Neuronal stem cell (in vitro differentiated cells): ENCODE data around the gene SYDE2.
"Not testable (repeated sequence)": the region's sequence is repeated elsewhere in the genome, so short reads cannot be mapped to it uniquely, and the experiment has no call there.

ENCODE experiments used
- DNase-seq: peaks from one replicate; pipeline ENCODE4 v3.0.0-alpha.2; 2013; ENCODE audit warnings: low spot score
- H2AFZ ChIP-seq: one replicate; pipeline ENCODE4 v1.6.1; 2013; ENCODE audit warnings: mild to moderate bottlenecking, low read length, inconsistent platforms
- H2AK5ac ChIP-seq: 2 replicates; pipeline ENCODE4 v1.6.1; 2013; ENCODE audit warnings: low read depth, mild to moderate bottlenecking, inconsistent platforms, low read length, moderate library complexity, mixed read lengths
- H2BK120ac ChIP-seq: 2 replicates; pipeline ENCODE4 v1.6.1; 2013; ENCODE audit warnings: low read depth, mild to moderate bottlenecking, inconsistent platforms, low read length, moderate library complexity, mixed read lengths
- H2BK12ac ChIP-seq: one replicate; pipeline ENCODE4 v1.6.1; 2013; ENCODE audit warnings: low read length, inconsistent platforms
- H2BK15ac ChIP-seq: 2 replicates; pipeline ENCODE4 v1.6.1; 2013; ENCODE audit warnings: mild to moderate bottlenecking, low read length, inconsistent platforms, mixed read lengths
- H2BK5ac ChIP-seq: one replicate; pipeline ENCODE4 v1.6.1; 2013; ENCODE audit warnings: inconsistent platforms, mild to moderate bottlenecking, low read length, moderate library complexity
- H3K14ac ChIP-seq: one replicate; pipeline ENCODE4 v1.6.1; 2013; ENCODE audit warnings: low read length, inconsistent platforms
- H3K18ac ChIP-seq: 2 replicates; pipeline ENCODE4 v1.6.1; 2013; ENCODE audit warnings: low read length, inconsistent platforms
- H3K23ac ChIP-seq: 2 replicates; pipeline ENCODE4 v1.6.1; 2013; ENCODE audit warnings: low read depth, mild to moderate bottlenecking, mixed read lengths, low read length, inconsistent platforms; ENCODE audit not compliant: poor library complexity
- H3K27ac ChIP-seq: replicated peaks from 3 replicates; pipeline ENCODE4 v1.5.1; 2013; ENCODE audit warnings: low read length, inconsistent platforms
- H3K27me3 ChIP-seq, 3 experiments: 2 replicates each; pipeline ENCODE4 v1.6.1; 2013; ENCODE audit warnings: low read length in 3 of 3, mild to moderate bottlenecking in 2 of 3, inconsistent platforms in 1 of 3, low read depth in 1 of 3, mixed read lengths in 1 of 3, moderate library complexity in 1 of 3; ENCODE audit not compliant: control insufficient read depth in 3 of 3, insufficient read depth in 3 of 3
- H3K36me3 ChIP-seq, 2 donors: replicated peaks in 1 of 2; 2 replicates each; pipeline ENCODE4 v1.6.1; 2013; ENCODE audit warnings: low read length in 2 of 2; ENCODE audit not compliant: control insufficient read depth in 2 of 2, insufficient read depth in 2 of 2
- H3K4ac ChIP-seq: 2 replicates; pipeline ENCODE4 v1.6.1; 2013; ENCODE audit warnings: inconsistent platforms, mild to moderate bottlenecking, low read length, moderate library complexity
- H3K4me1 ChIP-seq, 2 donors: 1 replicate in 1 of 2; 2 replicates in 1 of 2; pipeline ENCODE4 v1.6.1; 2013; ENCODE audit warnings: low read length in 2 of 2, low read depth in 1 of 2; ENCODE audit not compliant: control insufficient read depth in 2 of 2, insufficient read depth in 1 of 2
- H3K4me2 ChIP-seq: one replicate; pipeline ENCODE4 v1.6.1; 2013; ENCODE audit warnings: mild to moderate bottlenecking, low read length, inconsistent platforms; ENCODE audit not compliant: insufficient read depth, poor library complexity, severe bottlenecking
- H3K4me3 ChIP-seq, 2 donors: 2 replicates each; pipeline ENCODE4 v1.5.1; 2013; ENCODE audit warnings: low read length in 2 of 2, mild to moderate bottlenecking in 2 of 2, inconsistent platforms in 1 of 2, moderate library complexity in 1 of 2
- H3K79me1 ChIP-seq: one replicate; pipeline ENCODE4 v1.6.1; 2013; ENCODE audit warnings: low read depth, mild to moderate bottlenecking, inconsistent platforms, low read length, moderate library complexity
- H3K9ac ChIP-seq: one replicate; pipeline ENCODE4 v1.6.1; 2013; ENCODE audit warnings: mild to moderate bottlenecking, low read depth, low read length, inconsistent platforms; ENCODE audit not compliant: poor library complexity
- H3K9me3 ChIP-seq, 2 donors: replicated peaks in 1 of 2; 2 replicates each; pipeline versions ENCODE3 to v1.6.1; 2013; ENCODE audit warnings: low read length in 2 of 2, mild to moderate bottlenecking in 2 of 2, inconsistent platforms in 1 of 2, low read depth in 1 of 2, mixed read lengths in 1 of 2, moderate library complexity in 1 of 2; ENCODE audit not compliant: control insufficient read depth in 2 of 2, insufficient read depth in 1 of 2
- H4K8ac ChIP-seq: one replicate; pipeline ENCODE4 v1.6.1; 2013; ENCODE audit warnings: low read depth, mild to moderate bottlenecking, inconsistent platforms, low read length, moderate library complexity
- H4K91ac ChIP-seq: one replicate; pipeline ENCODE4 v1.6.1; 2013; ENCODE audit warnings: low read length, low read depth, mild to moderate bottlenecking, inconsistent platforms; ENCODE audit not compliant: poor library complexity
- WGBS, 2 donors: extraction: QIAGEN DNeasy Blood & Tissue Kit; methylation state at CpG; one replicate each; pipeline ENCODE4 v1.1.7; 2013; ENCODE audit warnings: missing lambda C conversion rate in 2 of 2, mixed read lengths in 1 of 2; ENCODE audit not compliant: insufficient read length in 2 of 2, insufficient replicate concordance in 1 of 2; ENCODE audit errors: extremely low coverage in 2 of 2; 5-methylcytosine and 5-hydroxymethylcytosine counted together

SYDE2 gene

GRCh38 chr1:85148524-85149250 lies 52.1 kb downstream of the SYDE2 start:
- Histone ChIP-seq H3K18ac (no peak overlapping the region), H2BK15ac (no peak overlapping the region), H2AFZ (no peak overlapping the region), H2BK5ac (no peak overlapping the region), H3K14ac (no peak overlapping the region), H3K27me3 (no peaks in the 10 kb centered on the region), H3K79me1 (no peaks in the 10 kb centered on the region), H3K4ac (no peak overlapping the region), H3K4me3 (no peak overlapping the region), H3K9ac (no peak overlapping the region), H3K9me3 (no peaks in the 10 kb centered on the region), H3K4me2 (no peak overlapping the region), H3K4me1 (peaks cover 3 to 22% of the 10 kb centered on the region in 2 donors), H3K23ac (no peak overlapping the region), H4K8ac (no peak overlapping the region), H4K91ac (no peak overlapping the region), H3K36me3 (no peaks in the 10 kb centered on the region), H2BK120ac (no peak overlapping the region), H3K27ac (no peak overlapping the region), H2BK12ac (no peak overlapping the region), H2AK5ac (no peak overlapping the region)
- no peak for DNase-seq

- no peaks in the 10 kb centered on the region for H3K27me3 ChIP-seq
- no peak overlapping the region for H4K8ac ChIP-seq
- H3K14ac ChIP-seq = no peak overlapping the region
Observed at GRCh38 chr1:85146972-85147359, 53.9 kb downstream of the SYDE2 start.

GRCh38 chr1:85146298-85146971 lies 54.4 kb downstream of the SYDE2 start:
- not testable (repeated sequence) for H3K27me3 ChIP-seq, H2BK12ac ChIP-seq, H2AFZ ChIP-seq, H2BK120ac ChIP-seq, H3K4me2 ChIP-seq, H3K14ac ChIP-seq, H3K9ac ChIP-seq, H3K36me3 ChIP-seq, DNase-seq, H3K4ac ChIP-seq, H3K4me3 ChIP-seq, H2BK5ac ChIP-seq, H3K23ac ChIP-seq, H3K18ac ChIP-seq, H3K27ac ChIP-seq, H3K9me3 ChIP-seq, H2BK15ac ChIP-seq, H3K4me1 ChIP-seq, H2AK5ac ChIP-seq, H4K91ac ChIP-seq, H3K79me1 ChIP-seq, H4K8ac ChIP-seq
- no CpG with 5 or more reads among the region's 6 CpGs for WGBS, 2 donors

More at GRCh38 chr1:85146972-85147359, 53.9 kb downstream of the SYDE2 start:
- no peak overlapping the region for H3K4me3 ChIP-seq
- no peak overlapping the region for H2BK5ac ChIP-seq
- H3K36me3 ChIP-seq = no peaks in the 10 kb centered on the region
- H3K4me2 ChIP-seq = no peak overlapping the region
- no peak overlapping the region for H2BK12ac ChIP-seq
- no peak overlapping the region for H3K23ac ChIP-seq
- H3K9ac ChIP-seq = no peak overlapping the region
- H2BK15ac ChIP-seq = no peak overlapping the region
- no peak overlapping the region for H3K18ac ChIP-seq
- no peaks in the 10 kb centered on the region for H3K9me3 ChIP-seq
- no peak overlapping the region for H3K4ac ChIP-seq
- H3K79me1 ChIP-seq = no peaks in the 10 kb centered on the region
- no peak overlapping the region for H3K27ac ChIP-seq
- H4K91ac ChIP-seq = no peak overlapping the region
- no peak overlapping the region for H2AK5ac ChIP-seq
- no peak overlapping the region for H2AFZ ChIP-seq
- no peak overlapping the region for H2BK120ac ChIP-seq
- no peak for DNase-seq
- H3K4me1 ChIP-seq = peaks cover 3 to 13% of the 10 kb centered on the region in 2 donors

DNA sequence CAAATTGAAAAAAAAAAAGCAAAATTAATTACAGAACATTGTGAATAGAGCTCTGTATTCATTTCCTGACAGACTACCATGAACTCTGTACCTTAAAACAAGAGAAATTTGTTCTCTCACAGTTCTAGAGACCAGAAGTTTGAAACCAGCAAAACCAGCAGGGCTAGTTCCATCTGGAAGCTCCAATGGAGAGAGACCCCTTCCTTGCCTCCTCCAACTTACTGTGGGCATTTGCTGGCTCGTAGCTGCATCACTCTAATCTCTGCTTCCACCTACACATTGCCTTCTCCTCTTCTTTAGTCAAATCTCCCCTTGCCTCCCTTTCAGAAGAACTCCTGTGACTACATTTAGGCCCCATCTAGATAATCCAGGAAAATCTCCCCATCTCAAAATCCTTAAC lies 56.5 kb downstream of the SYDE2 start:
- WGBS, 2 donors = no CpG with 5 or more reads among the region's 1 CpG
- Histone ChIP-seq H3K27ac (no peak overlapping the region), H3K4me3 (no peak overlapping the region), H4K8ac (no peak overlapping the region), H2BK12ac (no peak overlapping the region), H2BK5ac (no peak overlapping the region), H2BK15ac (no peak overlapping the region), H3K4me2 (no peak overlapping the region), H3K79me1 (no peaks in the 10 kb centered on the region), H2AK5ac (no peak overlapping the region), H4K91ac (no peak overlapping the region), H3K36me3 (no peaks in the 10 kb centered on the region), H3K14ac (no peak overlapping the region), H3K27me3 (no peaks in the 10 kb centered on the region), H3K9me3 (no peaks in the 10 kb centered on the region), H3K4ac (no peak overlapping the region), H2BK120ac (no peak overlapping the region), H3K9ac (no peak overlapping the region), H3K23ac (no peak overlapping the region), H2AFZ (peak overlapping the region; percentile 9), H3K4me1 (peaks cover 0 to under 1% of the 10 kb centered on the region in 2 donors), H3K18ac (no peak overlapping the region)
- DNase-seq = no peak
